ENCODE results near the gene IER5. TPM values are rescaled to one million over a fixed set of nuclear protein-coding genes. Genes with fewer than 3 reads are reported as not detected.

IER5 gene
- polyA plus RNA-seq, 1 donor from 2014 or later, result 8.4 TPM

DNA sequence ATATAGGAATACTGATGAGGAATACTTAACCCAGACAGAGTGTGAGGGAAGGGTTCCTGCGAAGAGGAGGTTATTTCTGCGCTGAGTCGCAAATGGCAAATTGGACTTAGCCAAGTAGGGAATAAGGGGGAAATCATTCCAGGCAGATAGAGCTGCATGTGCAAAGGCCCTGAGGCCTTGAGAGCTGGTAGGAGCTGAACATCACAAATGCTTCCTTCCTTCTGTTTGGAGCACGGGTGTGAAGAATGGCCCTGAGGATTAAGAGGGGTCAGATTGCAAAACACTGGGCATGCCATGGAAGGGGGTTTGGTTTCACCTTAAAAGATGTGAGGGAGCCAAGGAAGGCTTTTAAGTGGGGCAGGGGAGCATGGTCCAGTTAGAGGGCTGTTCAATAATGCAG, 12.4 kb downstream of the IER5 start:
- Histone ChIP-seq H3K27me3 (ENCODE audit: insufficient read depth, low read depth, low read length) (no peaks in the 10 kb centered on the region), H2AFZ (ENCODE audit: low read depth, low read length) (no peak overlapping the region), H3K36me3 (ENCODE audit: insufficient read depth, low read length) (no peaks in the 10 kb centered on the region), H3K4me2 (ENCODE audit: low read length) (no peak overlapping the region), H3K27ac (ENCODE audit: low read length) (peak overlapping the region; percentile 17), H3K9me3 (ENCODE audit: low read length) (no peaks in the 10 kb centered on the region), H3K79me2 (replicated peaks; ENCODE audit: insufficient read depth, low read length) (peaks cover 7% of the 10 kb centered on the region), H3K4me3 (ENCODE audit: low read length) (no peak overlapping the region), H3K9me2 (ENCODE audit: insufficient read depth, low read length) (no peaks in the 10 kb centered on the region), H4K20me1 (ENCODE audit: insufficient read depth) (no peaks in the 10 kb centered on the region), H3K9ac (ENCODE audit: low read length) (no peak overlapping the region), H3F3A (ENCODE audit: insufficient read depth, low read length, poor library complexity, severe bottlenecking) (peaks cover 14% of the 10 kb centered on the region)
- TF ChIP-seq MXI1 (conservative IDR thresholded peaks at IDR 0.05; ENCODE audit: poor library complexity, severe bottlenecking), result no peak
- TF ChIP-seq, protein P1, sequence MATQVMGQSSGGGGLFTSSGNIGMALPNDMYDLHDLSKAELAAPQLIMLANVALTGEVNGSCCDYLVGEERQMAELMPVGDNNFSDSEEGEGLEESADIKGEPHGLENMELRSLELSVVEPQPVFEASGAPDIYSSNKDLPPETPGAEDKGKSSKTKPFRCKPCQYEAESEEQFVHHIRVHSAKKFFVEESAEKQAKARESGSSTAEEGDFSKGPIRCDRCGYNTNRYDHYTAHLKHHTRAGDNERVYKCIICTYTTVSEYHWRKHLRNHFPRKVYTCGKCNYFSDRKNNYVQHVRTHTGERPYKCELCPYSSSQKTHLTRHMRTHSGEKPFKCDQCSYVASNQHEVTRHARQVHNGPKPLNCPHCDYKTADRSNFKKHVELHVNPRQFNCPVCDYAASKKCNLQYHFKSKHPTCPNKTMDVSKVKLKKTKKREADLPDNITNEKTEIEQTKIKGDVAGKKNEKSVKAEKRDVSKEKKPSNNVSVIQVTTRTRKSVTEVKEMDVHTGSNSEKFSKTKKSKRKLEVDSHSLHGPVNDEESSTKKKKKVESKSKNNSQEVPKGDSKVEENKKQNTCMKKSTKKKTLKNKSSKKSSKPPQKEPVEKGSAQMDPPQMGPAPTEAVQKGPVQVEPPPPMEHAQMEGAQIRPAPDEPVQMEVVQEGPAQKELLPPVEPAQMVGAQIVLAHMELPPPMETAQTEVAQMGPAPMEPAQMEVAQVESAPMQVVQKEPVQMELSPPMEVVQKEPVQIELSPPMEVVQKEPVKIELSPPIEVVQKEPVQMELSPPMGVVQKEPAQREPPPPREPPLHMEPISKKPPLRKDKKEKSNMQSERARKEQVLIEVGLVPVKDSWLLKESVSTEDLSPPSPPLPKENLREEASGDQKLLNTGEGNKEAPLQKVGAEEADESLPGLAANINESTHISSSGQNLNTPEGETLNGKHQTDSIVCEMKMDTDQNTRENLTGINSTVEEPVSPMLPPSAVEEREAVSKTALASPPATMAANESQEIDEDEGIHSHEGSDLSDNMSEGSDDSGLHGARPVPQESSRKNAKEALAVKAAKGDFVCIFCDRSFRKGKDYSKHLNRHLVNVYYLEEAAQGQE (IDR thresholded peaks at IDR 0.05; ENCODE audit: borderline replicate concordance), result peak; percentile 50

GRCh38 chr1:181101581-181102226, 13.2 kb downstream of the IER5 start:
- Histone ChIP-seq H3K9me2 (ENCODE audit: insufficient read depth, low read length) (no peaks in the 10 kb centered on the region), H3K27me3 (ENCODE audit: insufficient read depth, low read depth, low read length) (no peaks in the 10 kb centered on the region), H2AFZ (ENCODE audit: low read depth, low read length) (no peak overlapping the region), H3K27ac (ENCODE audit: low read length) (no peak overlapping the region), H3K79me2 (replicated peaks; ENCODE audit: insufficient read depth, low read length) (peaks cover 7% of the 10 kb centered on the region), H3K9me3 (ENCODE audit: low read length) (no peaks in the 10 kb centered on the region), H3K4me2 (ENCODE audit: low read length) (no peak overlapping the region), H3K36me3 (ENCODE audit: insufficient read depth, low read length) (no peaks in the 10 kb centered on the region), H3F3A (ENCODE audit: insufficient read depth, low read length, poor library complexity, severe bottlenecking) (peaks cover 14% of the 10 kb centered on the region), H4K20me1 (ENCODE audit: insufficient read depth) (no peaks in the 10 kb centered on the region), H3K4me3 (ENCODE audit: low read length) (no peak overlapping the region), H3K9ac (ENCODE audit: low read length) (no peak overlapping the region)
- TF ChIP-seq SMC3 (conservative IDR thresholded peaks at IDR 0.05; ENCODE audit: poor library complexity) (no peak), RAD21 (conservative IDR thresholded peaks at IDR 0.05) (no peak), EZH2 (IDR thresholded peaks at IDR 0.05; ENCODE audit: borderline replicate concordance, insufficient read depth, low read length, poor library complexity, severe bottlenecking) (no peak), TAF1 (IDR thresholded peaks at IDR 0.05; ENCODE audit: low read depth) (no peak)

DNA sequence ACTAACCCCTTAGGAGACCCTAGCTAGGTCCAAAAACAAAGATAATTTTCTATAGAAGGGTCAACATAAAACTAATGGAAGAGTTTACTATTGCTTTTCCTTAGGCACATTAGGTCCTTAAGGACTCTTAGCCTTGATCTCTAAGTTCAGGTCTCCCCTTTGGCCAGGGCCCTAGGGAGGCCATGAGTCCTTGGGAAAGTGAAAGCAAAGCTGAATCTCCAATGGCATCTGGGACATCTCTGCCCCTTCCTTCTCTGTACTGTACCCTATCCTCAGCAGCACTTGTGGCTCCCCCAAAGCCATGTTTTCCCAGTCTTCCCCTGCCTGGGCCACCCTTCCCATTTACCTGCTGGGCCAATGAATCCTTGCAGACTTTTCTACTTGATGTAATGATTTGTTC, 14.3 kb downstream of the IER5 start:
- Histone ChIP-seq H3K4me2 (ENCODE audit: low read length) (no peak overlapping the region), H3K27me3 (ENCODE audit: insufficient read depth, low read depth, low read length) (no peaks in the 10 kb centered on the region)

More for the DNA sequence above, 14.3 kb downstream of the IER5 start:
- H3K9me3 ChIP-seq (ENCODE audit: low read length), result no peaks in the 10 kb centered on the region
- H2AFZ ChIP-seq (ENCODE audit: low read depth, low read length), result no peak overlapping the region
- H4K20me1 ChIP-seq (ENCODE audit: insufficient read depth), result no peaks in the 10 kb centered on the region
- H3K36me3 ChIP-seq (ENCODE audit: insufficient read depth, low read length), result no peaks in the 10 kb centered on the region
- peaks cover 14% of the 10 kb centered on the region for H3F3A ChIP-seq (ENCODE audit: insufficient read depth, low read length, poor library complexity, severe bottlenecking)
- TF ChIP-seq EZH2 (IDR thresholded peaks at IDR 0.05; ENCODE audit: borderline replicate concordance, insufficient read depth, low read length, poor library complexity, severe bottlenecking) (no peak), CTCF (IDR thresholded peaks at IDR 0.05; ENCODE audit: poor library complexity, severe bottlenecking) (no peak), EP300 (conservative IDR thresholded peaks at IDR 0.05; ENCODE audit: poor library complexity, severe bottlenecking) (no peak), RAD21 (conservative IDR thresholded peaks at IDR 0.05) (no peak)
- no peak overlapping the region for H3K27ac ChIP-seq (ENCODE audit: low read length)
- no peaks in the 10 kb centered on the region for H3K9me2 ChIP-seq (ENCODE audit: insufficient read depth, low read length)
- no peak overlapping the region for H3K9ac ChIP-seq (ENCODE audit: low read length)
- H3K4me3 ChIP-seq (ENCODE audit: low read length), result no peak overlapping the region
- H3K79me2 ChIP-seq (replicated peaks; ENCODE audit: insufficient read depth, low read length), result peaks cover 7% of the 10 kb centered on the region
